ENCODE measurements around the gene PPP2R5C. TPM values are rescaled to one million over a fixed set of nuclear protein-coding genes. Genes with fewer than 3 reads are reported as not detected.
A peak's percentile ranks its signal among the peaks of the same experiment; 100 is the strongest.

Gene PPP2R5C
- total and polyA plus RNA-seq, 2 of the 8 experiments (the other 6 are each of a cell fraction or from before 2014, with no cell fraction given): 49.6 to 95.9 TPM

GRCh38 chr14:101808894-101809670 is 47.6 kb downstream of the PPP2R5C start:
- Histone ChIP-seq H3K4me2 (ENCODE audit: insufficient read depth in 1 of 2, low read depth in 2 of 2, low read length in 2 of 2) (peak overlapping the region; percentile 81 to 84), H2AFZ (ENCODE audit: low read length) (no peak overlapping the region), H2BK12ac (ENCODE audit: low read depth, low read length) (no peak overlapping the region; the same call in 1 of the 2 replicates), H2AK5ac (ENCODE audit: low read depth, low read length) (no peak overlapping the region), H3K56ac (replicated peaks; ENCODE audit: insufficient read length, low read depth, low read length) (no peak overlapping the region), H3K9ac (replicated peaks in 1 of 4; ENCODE audit: extremely low read depth in 1 of 4, low read depth in 3 of 4, low read length in 3 of 4) (peak overlapping the region in 2 of 4 experiments; percentile 95 to 98; a peak in 2 of 7 replicates), H2BK20ac (ENCODE audit: low read length) (no peak overlapping the region), H3K27ac (ENCODE audit: low read depth, low read length) (peak overlapping the region; percentile 98; the same call in 1 of the 2 replicates), H4K5ac (ENCODE audit: insufficient read length, low read depth, low read length) (no peak overlapping the region), H3K18ac (ENCODE audit: extremely low read depth, low read length) (no peak overlapping the region), H3K79me2 (ENCODE audit: control insufficient read depth in 1 of 2, insufficient read depth in 2 of 2, low read length in 2 of 2) (peaks cover 18 to 39% of the 10 kb centered on the region in 2 experiments), H2BK15ac (ENCODE audit: low read length) (no peak overlapping the region), H3K4me1 (replicated peaks in 1 of 4; ENCODE audit: control insufficient read depth in 3 of 4, insufficient read depth in 4 of 4, low read length in 3 of 4) (peaks cover 0 to 10% (median 6%) of the 10 kb centered on the region in 4 experiments), H3K14ac (ENCODE audit: insufficient read length) (no peak overlapping the region), H4K20me1 (replicated peaks in 1 of 2; ENCODE audit: control insufficient read depth in 1 of 2, insufficient read depth in 2 of 2, low read length in 2 of 2) (peaks cover 0 to 2% of the 10 kb centered on the region in 2 experiments), H4K91ac (replicated peaks; ENCODE audit: insufficient read length, low read length) (no peak overlapping the region), H3K79me1 (ENCODE audit: low read depth, low read length) (peaks cover 8% of the 10 kb centered on the region), H3K27me3 (replicated peaks in 1 of 4; ENCODE audit: control insufficient read depth in 3 of 4, extremely low read depth in 1 of 4, insufficient read depth in 3 of 4, low read length in 3 of 4) (no peaks in the 10 kb centered on the region), H3K23me2 (ENCODE audit: low read depth, low read length) (no peaks in the 10 kb centered on the region), H3K9me3 (ENCODE audit: insufficient read depth in 2 of 2, low read depth in 1 of 2, low read length in 1 of 2) (no peaks in the 10 kb centered on the region), H2BK120ac (replicated peaks; ENCODE audit: low read depth, low read length) (no peak overlapping the region), H3K23ac (ENCODE audit: insufficient read length) (no peak overlapping the region), H4K8ac (ENCODE audit: extremely low read depth, insufficient read depth, low read length) (no peak overlapping the region), H3K4ac (replicated peaks; ENCODE audit: insufficient read length, low read depth, low read length) (no peak overlapping the region), H2BK5ac (ENCODE audit: low read depth, low read length) (no peak overlapping the region; the same call in 1 of the 2 replicates), H3K36me3 (ENCODE audit: control insufficient read depth in 2 of 4, insufficient read depth in 4 of 4, low read length in 3 of 4) (no peaks in the 10 kb centered on the region), H3K4me3 (ENCODE audit: extremely low read depth in 1 of 4, insufficient read depth in 2 of 4, low read depth in 3 of 4, low read length in 4 of 4) (peak overlapping the region; percentile 82 to 99 (median 91))
- WGBS, 2 experiments (ENCODE audit: extremely low coverage in 1 of 2, insufficient coverage in 1 of 2, insufficient read length in 1 of 2, insufficient replicate concordance in 2 of 2, low coverage in 1 of 2, low lambda C conversion rate in 2 of 2, missing lambda C conversion rate in 1 of 2): 60% methylated on average over 6 of the region's 6 CpGs; no CpG with 5 or more reads in 1 of the 2 experiments
- DNase-seq (ENCODE audit: low read depth in 1 of 2, low spot score in 2 of 2) (no peak), FAIRE-seq (no peak)
- ChIA-PET CTCF (ENCODE audit: partially characterized antibody) (interaction anchor here (0.6 to 3.8 kb wide), 16 partner anchors 10 to 689 kb away, joined by 3 to 38 read pairs (median 4); no protein-coding TSS in a partner anchor), POLR2A (ENCODE audit: partially characterized antibody) (interaction anchor here (0.6 to 2.5 kb wide), 14 partner anchors 10 to 142 kb away, joined by 3 to 13 read pairs (median 4); no protein-coding TSS in a partner anchor)
- TF ChIP-seq TAF7 (optimal IDR thresholded peaks at IDR 0.05; ENCODE audit: borderline replicate concordance, low read depth, low read length) (no peak), EP300 (IDR thresholded peaks at IDR 0.05; ENCODE audit: borderline replicate concordance in 1 of 2, low read depth in 2 of 2, low read length in 2 of 2) (no peak), RXRA (IDR thresholded peaks at IDR 0.05; ENCODE audit: insufficient read depth, low read depth, low read length) (no peak), CBX8 (IDR thresholded peaks at IDR 0.05; ENCODE audit: borderline replicate concordance, low read depth, low read length) (no peak), GABPA (IDR thresholded peaks at IDR 0.05; ENCODE audit: borderline replicate concordance, insufficient read depth, low read length) (no peak)
